ENCODE results near the gene EHBP1.
A peak's percentile ranks its signal among the peaks of the same experiment; 100 is the strongest.

Gene EHBP1

DNA sequence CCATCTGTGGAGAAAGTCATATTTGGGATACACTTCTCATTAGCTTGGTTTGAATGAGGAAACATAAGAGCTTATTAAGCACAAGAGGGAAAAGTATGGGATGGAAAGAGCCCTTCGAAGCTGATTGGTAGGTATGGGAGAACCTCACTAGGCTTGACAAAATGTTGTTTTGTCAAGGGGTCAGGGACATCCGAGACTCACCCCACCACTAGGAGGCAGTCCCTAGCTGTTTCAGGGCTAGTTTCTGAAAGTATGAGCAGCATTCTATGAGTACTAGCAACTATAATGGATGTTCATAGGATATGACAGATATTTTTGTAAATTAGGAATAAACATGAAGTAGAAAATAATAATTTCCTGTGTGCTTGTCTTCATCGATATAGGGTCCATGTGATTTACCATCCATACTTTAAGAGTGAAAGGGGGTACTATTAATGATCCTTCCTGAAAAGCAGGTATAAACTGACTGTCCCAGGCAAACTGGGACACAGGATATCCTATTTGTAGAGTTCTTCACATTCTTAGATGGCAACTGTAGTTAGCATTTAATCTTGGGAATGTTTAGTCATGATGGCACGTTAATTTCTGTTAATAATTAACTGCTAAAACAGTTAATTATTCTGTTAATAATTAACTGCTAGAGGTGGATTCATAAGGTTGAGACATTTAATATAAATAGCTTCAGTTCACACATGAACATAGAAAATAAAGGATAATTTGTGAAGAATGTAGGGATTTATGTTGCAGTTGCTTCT lies 373.5 kb downstream of the EHBP1 start:
- DNase-seq (ENCODE audit: low read depth in 2 of 2): peak in 1 of 2 donors; percentile 37
- no peak overlapping the region for H3K4me3 ChIP-seq (replicated peaks in 1 of 2; ENCODE audit: low read depth in 2 of 2, low read length in 2 of 2)
- TF ChIP-seq, protein P1, sequence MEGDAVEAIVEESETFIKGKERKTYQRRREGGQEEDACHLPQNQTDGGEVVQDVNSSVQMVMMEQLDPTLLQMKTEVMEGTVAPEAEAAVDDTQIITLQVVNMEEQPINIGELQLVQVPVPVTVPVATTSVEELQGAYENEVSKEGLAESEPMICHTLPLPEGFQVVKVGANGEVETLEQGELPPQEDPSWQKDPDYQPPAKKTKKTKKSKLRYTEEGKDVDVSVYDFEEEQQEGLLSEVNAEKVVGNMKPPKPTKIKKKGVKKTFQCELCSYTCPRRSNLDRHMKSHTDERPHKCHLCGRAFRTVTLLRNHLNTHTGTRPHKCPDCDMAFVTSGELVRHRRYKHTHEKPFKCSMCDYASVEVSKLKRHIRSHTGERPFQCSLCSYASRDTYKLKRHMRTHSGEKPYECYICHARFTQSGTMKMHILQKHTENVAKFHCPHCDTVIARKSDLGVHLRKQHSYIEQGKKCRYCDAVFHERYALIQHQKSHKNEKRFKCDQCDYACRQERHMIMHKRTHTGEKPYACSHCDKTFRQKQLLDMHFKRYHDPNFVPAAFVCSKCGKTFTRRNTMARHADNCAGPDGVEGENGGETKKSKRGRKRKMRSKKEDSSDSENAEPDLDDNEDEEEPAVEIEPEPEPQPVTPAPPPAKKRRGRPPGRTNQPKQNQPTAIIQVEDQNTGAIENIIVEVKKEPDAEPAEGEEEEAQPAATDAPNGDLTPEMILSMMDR (IDR thresholded peaks at IDR 0.05; ENCODE audit: low read depth, low read length): peak; percentile 54

DNA sequence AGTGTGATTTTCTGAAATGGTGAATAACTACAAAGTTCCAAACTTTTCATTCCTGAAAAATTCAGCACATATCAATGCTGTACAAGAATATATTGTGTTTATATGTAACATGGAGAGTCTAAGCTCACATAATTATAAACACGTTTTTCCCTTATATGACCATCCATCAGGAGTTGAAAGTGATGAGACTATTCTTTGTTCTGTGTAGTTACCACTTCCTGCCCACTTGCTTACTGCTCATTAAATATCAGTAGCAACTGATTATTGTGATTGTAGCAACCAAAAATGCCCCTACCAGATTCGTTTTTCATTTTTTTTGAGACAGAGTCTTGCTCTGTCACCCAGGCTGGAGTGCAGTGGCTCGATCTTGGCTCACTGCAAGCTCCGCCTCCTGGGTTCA lies 375.9 kb downstream of the EHBP1 start:
- H3K4me3 ChIP-seq (replicated peaks in 1 of 2; ENCODE audit: low read depth in 2 of 2, low read length in 2 of 2): no peak overlapping the region
- TF ChIP-seq, protein P1 (IDR thresholded peaks at IDR 0.05; ENCODE audit: low read depth, low read length): no peak
- no peak for DNase-seq (ENCODE audit: low read depth in 2 of 2)

DNA sequence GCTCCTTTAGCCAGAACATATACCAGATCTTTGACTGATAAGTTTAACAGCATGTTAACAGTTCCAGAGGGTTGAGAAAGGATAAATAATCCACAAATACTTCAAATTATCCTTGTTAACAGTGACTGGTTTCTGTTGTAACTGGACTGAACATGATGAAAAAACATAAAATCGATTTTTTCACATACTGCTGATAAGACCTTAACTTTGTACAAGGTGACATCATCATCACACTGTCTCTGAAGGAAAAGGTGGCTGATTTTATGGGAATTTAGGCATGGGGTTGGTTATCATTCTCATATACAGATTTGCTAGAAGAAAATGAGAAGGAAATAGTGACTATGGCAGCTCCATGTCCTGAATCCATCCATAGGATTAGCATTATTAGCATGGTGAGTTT lies 381.2 kb downstream of the EHBP1 start:
- H3K4me3 ChIP-seq (replicated peaks in 1 of 2; ENCODE audit: low read depth in 2 of 2, low read length in 2 of 2): no peak overlapping the region
- TF ChIP-seq, protein P1 (IDR thresholded peaks at IDR 0.05; ENCODE audit: low read depth, low read length): no peak
- no peak for DNase-seq (ENCODE audit: low read depth in 2 of 2)

- DNase-seq (ENCODE audit: low read depth in 2 of 2): no peak
- TF ChIP-seq, protein P1 (IDR thresholded peaks at IDR 0.05; ENCODE audit: low read depth, low read length): no peak
- H3K4me3 ChIP-seq (replicated peaks in 1 of 2; ENCODE audit: low read depth in 2 of 2, low read length in 2 of 2): no peak overlapping the region
Observed at GRCh38 chr2:63092401-63092800, 386.9 kb downstream of the EHBP1 start.

- TF ChIP-seq, protein P1 (IDR thresholded peaks at IDR 0.05; ENCODE audit: low read depth, low read length): no peak
- DNase-seq (ENCODE audit: low read depth in 2 of 2): no peak
- H3K4me3 ChIP-seq (replicated peaks in 1 of 2; ENCODE audit: low read depth in 2 of 2, low read length in 2 of 2): no peak overlapping the region
Observed at GRCh38 chr2:63092857-63093256, 387.3 kb downstream of the EHBP1 start.

- no peak for DNase-seq (ENCODE audit: low read depth in 2 of 2)
- no peak overlapping the region for H3K4me3 ChIP-seq (replicated peaks in 1 of 2; ENCODE audit: low read depth in 2 of 2, low read length in 2 of 2)
- TF ChIP-seq, protein P1 (IDR thresholded peaks at IDR 0.05; ENCODE audit: low read depth, low read length): no peak
Observed at GRCh38 chr2:63093502-63093901, 388.0 kb downstream of the EHBP1 start.

Data from cardiac fibroblast (primary cell).